ENCODE results near the gene DLK2.

DLK2 gene

GRCh38 chr6:43402820-43403219, 52.5 kb downstream of the DLK2 start:
- Mint-ChIP-seq H3K4me1 (no peaks in the 10 kb centered on the region), H3K9me3 (no peaks in the 10 kb centered on the region), H3K27me3 (peaks cover 46% of the 10 kb centered on the region), H3K27ac (ENCODE audit: low read depth) (no peak overlapping the region), H3K36me3 (ENCODE audit: insufficient read depth) (peaks cover 2% of the 10 kb centered on the region), H3K4me3 (no peak overlapping the region)
- DNase-seq (ENCODE audit: low spot score in 2 of 2) (no peak), ATAC-seq (replicated peaks; ENCODE audit: extremely low read depth, poor library complexity, severe bottlenecking) (no peak)

- no peak for ATAC-seq (replicated peaks; ENCODE audit: extremely low read depth, poor library complexity, severe bottlenecking)
- H3K9me3 Mint-ChIP-seq, result no peaks in the 10 kb centered on the region
- peaks cover 35% of the 10 kb centered on the region for H3K27me3 Mint-ChIP-seq
- no peak overlapping the region for H3K27ac Mint-ChIP-seq (ENCODE audit: low read depth)
- no peak overlapping the region for H3K4me3 Mint-ChIP-seq
- H3K36me3 Mint-ChIP-seq (ENCODE audit: insufficient read depth), result no peaks in the 10 kb centered on the region
- DNase-seq (ENCODE audit: low spot score in 2 of 2), result no peak
- no peaks in the 10 kb centered on the region for H3K4me1 Mint-ChIP-seq
Observed at GRCh38 chr6:43401730-43402129, 53.6 kb downstream of the DLK2 start.
